H1 (cell line): Measurements from ENCODE around the gene UBXN1. TPM values are rescaled to one million over a fixed set of nuclear protein-coding genes. Genes with fewer than 3 reads are reported as not detected.

Source experiments
- CTCF ChIA-PET: fragments of 300-600 bp; sonication (Branson Sonifier 250); formaldehyde crosslinking; loops from one replicate; lab custom pipeline; 2021; ENCODE audit not compliant: partially characterized antibody; lab: Charles Lee
- POLR2A ChIA-PET: fragments of 300-600 bp; sonication (Branson Sonifier 250); formaldehyde crosslinking; loops from one replicate; lab custom pipeline; 2021; ENCODE audit warnings: inconsistent platforms; ENCODE audit not compliant: partially characterized antibody; lab: Charles Lee
- DNase-seq, 2 experiments: peaks; one replicate each; pipeline versions ENCODE4 v3.0.0 to v3.0.0-alpha.2; 2010 to 2022; ENCODE audit warnings: low spot score in 2 of 2, low read depth in 1 of 2, mixed read lengths in 1 of 2
- FAIRE-seq: peaks from 2 replicates; lab custom pipeline; 2011; peaks lifted over from hg19 to GRCh38; lab: Jason Lieb, UNC
- H2AFZ ChIP-seq: 2 replicates; pipeline ENCODE4 v1.8.1; 2012; ENCODE audit warnings: low read length, inconsistent platforms
- H2AK5ac ChIP-seq: 2 replicates; pipeline ENCODE4 v1.6.1; 2013; ENCODE audit warnings: low read depth, low read length
- H2BK120ac ChIP-seq: replicated peaks from 2 replicates; pipeline ENCODE3; 2013; ENCODE audit warnings: low read depth, low read length, inconsistent platforms
- H2BK12ac ChIP-seq: 2 replicates; pipeline ENCODE4 v1.6.1; 2013; ENCODE audit warnings: low read depth, low read length
- H2BK15ac ChIP-seq: 2 replicates; pipeline ENCODE4 v1.6.1; 2013; ENCODE audit warnings: low read length
- H2BK20ac ChIP-seq: 2 replicates; pipeline ENCODE4 v1.6.1; 2013; ENCODE audit warnings: low read length
- H2BK5ac ChIP-seq: 2 replicates; pipeline ENCODE4 v1.6.1; 2013; ENCODE audit warnings: low read depth, low read length
- H3K14ac ChIP-seq: 2 replicates; pipeline ENCODE4 v1.6.1; 2013; ENCODE audit warnings: inconsistent platforms; ENCODE audit not compliant: insufficient read length
- H3K18ac ChIP-seq: 2 replicates; pipeline ENCODE4 v1.6.1; 2013; ENCODE audit warnings: low read length; ENCODE audit errors: extremely low read depth
- H3K23ac ChIP-seq: 2 replicates; pipeline ENCODE4 v1.6.1; 2013; ENCODE audit warnings: inconsistent platforms; ENCODE audit not compliant: insufficient read length
- H3K23me2 ChIP-seq: 2 replicates; pipeline ENCODE4 v1.6.1; 2013; ENCODE audit warnings: low read depth, low read length
- H3K27ac ChIP-seq: 2 replicates; pipeline ENCODE4 v1.6.1; 2011; ENCODE audit warnings: low read depth, low read length, inconsistent platforms
- H3K27me3 ChIP-seq, 4 experiments: replicated peaks in 1 of 4; 1 replicate in 1 of 4; 2 replicates in 3 of 4; pipeline versions ENCODE4 v1.6.1 to v1.8.1; 2011 to 2013; ENCODE audit warnings: low read length in 3 of 4, mild to moderate bottlenecking in 3 of 4, inconsistent platforms in 2 of 4, mixed read lengths in 2 of 4, moderate library complexity in 1 of 4; ENCODE audit not compliant: control insufficient read depth in 3 of 4, insufficient read depth in 3 of 4; ENCODE audit errors: extremely low read depth in 1 of 4
- H3K36me3 ChIP-seq, 4 experiments: 2 replicates each; pipeline versions ENCODE4 v1.6.1 to v1.8.1; 2011 to 2013; ENCODE audit warnings: mild to moderate bottlenecking in 4 of 4, low read length in 3 of 4, moderate library complexity in 2 of 4, control low read depth in 1 of 4, inconsistent platforms in 1 of 4; ENCODE audit not compliant: insufficient read depth in 4 of 4, control insufficient read depth in 2 of 4
- H3K4ac ChIP-seq: replicated peaks from 2 replicates; pipeline ENCODE3; 2013; ENCODE audit warnings: low read length, low read depth, mixed read lengths, inconsistent platforms; ENCODE audit not compliant: insufficient read length
- H3K4me1 ChIP-seq, 4 experiments: replicated peaks in 1 of 4; 1 replicate in 1 of 4; 2 replicates in 3 of 4; pipeline versions ENCODE4 v1.6.1 to v1.8.1; 2011 to 2013; ENCODE audit warnings: low read length in 3 of 4, inconsistent platforms in 2 of 4, mixed read lengths in 1 of 4; ENCODE audit not compliant: insufficient read depth in 4 of 4, control insufficient read depth in 3 of 4
- H3K4me2 ChIP-seq, 2 experiments: 2 replicates each; pipeline versions ENCODE4 v1.6.1 to v1.8.1; 2011 to 2013; ENCODE audit warnings: low read depth in 2 of 2, low read length in 2 of 2, control low read depth in 1 of 2, inconsistent platforms in 1 of 2, mild to moderate bottlenecking in 1 of 2; ENCODE audit not compliant: insufficient read depth in 1 of 2
- H3K4me3 ChIP-seq, 4 experiments: fragments of 200-600, 300-600 bp in 1 of 4; sonication (generic), shearing (Covaris generic), sonication (Bioruptor Twin) in 1 of 4; 2 replicates each; pipeline versions ENCODE4 v1.5.1 to v1.8.1; 2011 to 2016; ENCODE audit warnings: low read length in 4 of 4, low read depth in 3 of 4, control low read depth in 2 of 4, inconsistent platforms in 2 of 4, mild to moderate bottlenecking in 2 of 4, mixed read lengths in 1 of 4, moderate library complexity in 1 of 4; ENCODE audit not compliant: insufficient read depth in 2 of 4; ENCODE audit errors: extremely low read depth in 1 of 4
- H3K56ac ChIP-seq: replicated peaks from 2 replicates; pipeline ENCODE3; 2013; ENCODE audit warnings: low read depth, mild to moderate bottlenecking, mixed read lengths, low read length, inconsistent platforms; ENCODE audit not compliant: insufficient read length
- H3K79me1 ChIP-seq: 2 replicates; pipeline ENCODE4 v1.6.1; 2013; ENCODE audit warnings: low read depth, low read length, control low read depth
- H3K79me2 ChIP-seq, 2 experiments: 2 replicates each; pipeline versions ENCODE4 v1.6.1 to v1.8.1; 2012 to 2013; ENCODE audit warnings: low read length in 2 of 2, mild to moderate bottlenecking in 2 of 2, inconsistent platforms in 1 of 2; ENCODE audit not compliant: insufficient read depth in 2 of 2, control insufficient read depth in 1 of 2
- H3K9ac ChIP-seq, 4 experiments: replicated peaks in 1 of 4; 1 replicate in 1 of 4; 2 replicates in 3 of 4; pipeline versions ENCODE4 v1.6.1 to v1.8.1; 2011 to 2013; ENCODE audit warnings: low read depth in 3 of 4, low read length in 3 of 4, control low read depth in 2 of 4, mild to moderate bottlenecking in 2 of 4, moderate library complexity in 2 of 4, inconsistent platforms in 1 of 4; ENCODE audit errors: extremely low read depth in 1 of 4
- H3K9me3 ChIP-seq, 2 experiments: 2 replicates each; pipeline versions ENCODE4 v1.6.1 to v1.8.1; 2012 to 2013; ENCODE audit warnings: mild to moderate bottlenecking in 2 of 2, moderate library complexity in 2 of 2, control low read depth in 1 of 2, inconsistent platforms in 1 of 2, low read depth in 1 of 2, low read length in 1 of 2, mixed read lengths in 1 of 2; ENCODE audit not compliant: insufficient read depth in 2 of 2
- H4K20me1 ChIP-seq, 2 experiments: replicated peaks in 1 of 2; 2 replicates each; pipeline versions ENCODE3 to v1.8.1; 2011 to 2013; ENCODE audit warnings: inconsistent platforms in 2 of 2, low read length in 2 of 2, mild to moderate bottlenecking in 1 of 2; ENCODE audit not compliant: insufficient read depth in 2 of 2, control insufficient read depth in 1 of 2
- H4K5ac ChIP-seq: 2 replicates; pipeline ENCODE4 v1.6.1; 2013; ENCODE audit warnings: low read length, low read depth, mixed read lengths, inconsistent platforms; ENCODE audit not compliant: insufficient read length
- H4K8ac ChIP-seq: 2 replicates; pipeline ENCODE4 v1.8.0; 2013; ENCODE audit warnings: mild to moderate bottlenecking, moderate library complexity, low read length, inconsistent platforms; ENCODE audit not compliant: insufficient read depth; ENCODE audit errors: extremely low read depth
- H4K91ac ChIP-seq: replicated peaks from 2 replicates; pipeline ENCODE3; 2013; ENCODE audit warnings: low read length, mixed read lengths, inconsistent platforms; ENCODE audit not compliant: insufficient read length
- ASH2L ChIP-seq: fragments of 200-600, 300-600 bp; sonication (generic); IDR thresholded peaks from one replicate; pipeline ENCODE4 v1.7.1; 2017; ENCODE audit warnings: low read length
- ATF2 ChIP-seq: IDR thresholded peaks from 2 replicates; pipeline ENCODE4 v1.6.1; 2012; ENCODE audit warnings: low read length, inconsistent platforms
- ATF3 ChIP-seq: IDR thresholded peaks from 2 replicates; pipeline ENCODE4 v1.6.1; 2011; ENCODE audit warnings: low read depth, mild to moderate bottlenecking, low read length; ENCODE audit not compliant: insufficient read depth
- CBX5 ChIP-seq: fragments of 300-800, 300-1000 bp; sonication (generic); IDR thresholded peaks from 2 replicates; pipeline ENCODE4 v1.7.1; 2016; ENCODE audit warnings: antibody characterized with exemption, low read length, low read depth
- CREB1 ChIP-seq: IDR thresholded peaks from 2 replicates; pipeline ENCODE4 v1.6.1; 2012; ENCODE audit warnings: inconsistent platforms
- EP300 ChIP-seq, 2 experiments: IDR thresholded peaks; 1 replicate in 1 of 2; 2 replicates in 1 of 2; pipeline ENCODE4 v1.6.1; 2011 to 2012; ENCODE audit warnings: low read depth in 2 of 2, low read length in 2 of 2, mild to moderate bottlenecking in 2 of 2, borderline replicate concordance in 1 of 2, inconsistent platforms in 1 of 2, moderate library complexity in 1 of 2
- GTF2F1 ChIP-seq: IDR thresholded peaks from 2 replicates; pipeline ENCODE4 v1.6.1; 2012; ENCODE audit warnings: low read depth, low read length, improper control_type of control experiment, borderline replicate concordance
- NRF1 ChIP-seq: IDR thresholded peaks from 2 replicates; pipeline ENCODE4 v1.6.1; 2011; ENCODE audit warnings: mild to moderate bottlenecking, low read depth, low read length, improper control_type of control experiment
- RAD21 ChIP-seq, 2 experiments: IDR thresholded peaks in 1 of 2; conservative IDR thresholded peaks in 1 of 2; 2 replicates each; pipeline ENCODE4 v1.6.1; 2011; ENCODE audit warnings: low read depth in 2 of 2, low read length in 2 of 2, improper control_type of control experiment in 1 of 2, inconsistent platforms in 1 of 2, mild to moderate bottlenecking in 1 of 2, moderate library complexity in 1 of 2
- SRF ChIP-seq: IDR thresholded peaks from 2 replicates; pipeline ENCODE4 v1.6.1; 2011; ENCODE audit warnings: mild to moderate bottlenecking, low read depth, low read length, moderate library complexity
- TEAD4 ChIP-seq: IDR thresholded peaks from 2 replicates; pipeline ENCODE4 v1.6.1; 2012; ENCODE audit warnings: low read depth, low read length, inconsistent platforms, mixed read lengths
- WGBS, 2 experiments: shearing (Covaris generic) in 1 of 2; methylation state at CpG; one replicate each; pipeline versions ENCODE4 v1.1.6 to v1.1.7; 2013 to 2015; ENCODE audit warnings: low lambda C conversion rate in 2 of 2, mixed read lengths in 2 of 2, inconsistent platforms in 1 of 2, low coverage in 1 of 2, missing lambda C conversion rate in 1 of 2; ENCODE audit not compliant: insufficient replicate concordance in 2 of 2, insufficient coverage in 1 of 2, insufficient read length in 1 of 2; ENCODE audit errors: extremely low coverage in 1 of 2, missing lambda C conversion rate in 1 of 2; 5-methylcytosine and 5-hydroxymethylcytosine counted together
- polyA plus RNA-seq, 7 experiments: library from polyadenylated mRNA; depleted of rRNA in 3 of 7; stranded (reverse) in 5 of 7; unstranded in 2 of 7; fragments of >200 nt in 5 of 7; fragments of 200-250 nt in 2 of 7; gene quantifications; 1 replicate in 5 of 7; 2 replicates in 1 of 7; 4 replicates in 1 of 7; pipeline versions ENCODE4 v1.2.1 to v1.2.3, GENCODE V29; 2011 to 2013; ENCODE audit warnings: missing spikeins in 2 of 7, mixed read lengths in 2 of 7
- total RNA-seq: library from RNA; stranded (reverse); fragmentation: NEBNext Ultra II Directional; extraction: Animal tissue kit (Norgen Biotek cat#: 25700); gene quantifications from 2 replicates; pipeline ENCODE4 v1.2.1, GENCODE V29; 2021

Gene UBXN1
- total and polyA plus RNA-seq, 2 of the 8 experiments (the other 6 are each of a cell fraction or from before 2014, with no cell fraction given) = 78.6 to 114 TPM

DNA sequence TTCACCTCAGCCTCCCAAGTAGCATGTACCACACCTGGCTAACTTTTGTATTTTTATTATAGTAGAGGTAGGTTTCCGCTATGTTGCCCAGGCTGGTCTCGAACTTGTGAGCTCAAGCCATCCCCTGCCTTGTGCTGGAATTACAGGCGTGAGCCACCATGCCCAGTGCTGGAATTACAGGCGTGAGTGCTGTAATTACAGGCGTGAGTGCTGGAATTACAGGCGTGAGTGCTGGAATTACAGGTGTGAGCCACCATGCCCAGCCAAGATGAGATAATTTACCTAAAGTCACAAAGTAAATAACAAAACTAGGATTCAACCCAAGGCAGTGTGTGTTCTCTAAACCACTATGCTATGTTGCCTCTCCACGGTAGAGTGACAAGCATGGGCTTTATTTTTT, 3.6 kb upstream of the UBXN1 start:
- Histone ChIP-seq H4K5ac (no peak overlapping the region), H3K4ac (no peak overlapping the region), H2BK12ac (no peak overlapping the region), H3K36me3 (peaks cover 0 to 3% (median under 1%) of the 10 kb centered on the region in 4 experiments; a peak in 2 of 8 replicates), H4K8ac (no peak overlapping the region), H3K27ac (no peak overlapping the region), H3K79me2 (peaks cover 0 to 12% of the 10 kb centered on the region in 2 experiments; a peak in 2 of 4 replicates), H2BK120ac (no peak overlapping the region), H2BK20ac (no peak overlapping the region), H2AK5ac (no peak overlapping the region), H3K56ac (no peak overlapping the region), H3K23me2 (peaks cover 3% of the 10 kb centered on the region; the same call in 1 of the 2 replicates), H3K9ac (no peak overlapping the region), H3K79me1 (peaks cover 2% of the 10 kb centered on the region; the same call in 1 of the 2 replicates), H2AFZ (no peak overlapping the region), H4K91ac (no peak overlapping the region), H3K4me3 (no peak overlapping the region), H3K23ac (no peak overlapping the region), H3K18ac (no peak overlapping the region), H3K9me3 (no peaks in the 10 kb centered on the region), H4K20me1 (peaks cover 0 to 1% of the 10 kb centered on the region in 2 experiments), H2BK5ac (no peak overlapping the region), H2BK15ac (no peak overlapping the region), H3K14ac (no peak overlapping the region), H3K27me3 (no peaks in the 10 kb centered on the region), H3K4me2 (no peak overlapping the region), H3K4me1 (peaks cover 0 to 8% (median 4%) of the 10 kb centered on the region in 4 experiments; a peak in 3 of 7 replicates)
- TF ChIP-seq TEAD4 (no peak), CREB1 (no peak), ASH2L (no peak), GTF2F1 (no peak), ATF2 (no peak), ATF3 (no peak), SRF (no peak), EP300 (IDR thresholded peaks at IDR 0.05; ENCODE audit: borderline replicate concordance in 1 of 2, low read depth in 2 of 2, low read length in 2 of 2) (no peak), RAD21 (IDR thresholded peaks at IDR 0.05 in 1 of 2, conservative IDR thresholded peaks at IDR 0.05 in 1 of 2; ENCODE audit: low read depth in 2 of 2, low read length in 2 of 2) (no peak), CBX5 (no peak), NRF1 (no peak)
- WGBS, 2 experiments = 86% methylated on average over 7 of the region's 7 CpGs; no CpG with 5 or more reads in 1 of the 2 experiments
- CTCF ChIA-PET = interaction anchor here (1.6 to 8.2 kb wide), 3 partner anchors 11 to 91 kb away, joined by 6 to 114 read pairs (median 21); partner anchors contain the start of genes BSCL2, GNG3, LRRN4CL and TUT1
- DNase-seq (no peak), FAIRE-seq (no peak)
- POLR2A ChIA-PET = interaction anchor here (50.4 to 61.4 kb wide), 2 partner anchors 9 to 22 kb away, joined by 2041 read pairs; partner anchors contain the start of genes BSCL2, C11orf98, CSKMT and GANAB
